ENCODE measurements around the gene FOSL1. TPM values are rescaled to one million over a fixed set of nuclear protein-coding genes. Genes with fewer than 3 reads are reported as not detected.

Gene FOSL1
- total and polyA plus RNA-seq, 11 donors: 0.22 to 48.1 (median 1.5) TPM

DNA sequence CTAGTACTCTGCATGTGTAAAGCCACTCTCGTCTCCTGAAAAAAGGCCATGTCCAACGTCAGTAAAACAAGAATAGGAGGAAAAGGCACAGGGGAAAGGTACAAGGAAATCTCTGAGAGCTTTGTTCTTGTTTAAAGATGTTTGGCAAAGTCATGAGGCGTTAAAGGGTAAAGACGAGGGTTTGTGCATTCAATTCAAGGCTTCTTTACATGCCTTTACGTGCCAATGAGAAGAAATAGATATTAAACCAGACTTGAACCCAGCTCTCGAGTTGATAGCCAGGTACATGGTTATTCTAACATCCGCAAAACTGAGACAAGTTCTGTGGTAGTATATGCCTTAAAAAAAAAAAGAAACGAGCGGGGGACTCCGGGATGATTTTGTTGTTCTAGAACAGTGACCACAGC, 41.5 kb downstream of the FOSL1 start:
- ATAC-seq: no peak

GRCh38 chr11:65857853-65858680, 42.1 kb downstream of the FOSL1 start, which contains the start of gene CFL1:
TSS of gene CFL1 (minus strand) at chr11:65858180. CDS start at chr11:65858099, 81 bp downstream.
- Histone ChIP-seq H3K4me1 (peaks cover 0 to 57% (median 32%) of the 10 kb centered on the region in 12 donors), H3K27me3 (no peaks in the 10 kb centered on the region), H3K9me3 (no peaks in the 10 kb centered on the region), H3K36me3 (peaks cover 0 to 51% (median 48%) of the 10 kb centered on the region in 9 donors), H3K4me3 (peak within 1 kb of the TSS; percentile 74 to 100 (median 94)), H3K27ac (peak within 1 kb of the TSS; percentile 94 to 99 (median 98))
- ATAC-seq (peak; percentile 71 to 80 (median 76)), DNase-seq (peak; percentile 99)
- 0 to 1% (median 0%) methylated on average over 54 to 92 of the region's 92 CpGs for WGBS, 4 donors
- intact Hi-C loops (cut with DNase I): loop anchor here in 3 of 10 donors (1.0 to 10.0 kb wide), 6 partner anchors 15 to 407 kb away; partner anchors contain the start of genes EFEMP2 (in 2 of the 3), FIBP (in 2 of the 3), PCNX3 (in 1 of the 3) and RAB1B (in 1 of the 3)
- TF ChIP-seq CTCF (IDR thresholded peaks at IDR 0.05) (peak in 1 of 12 donors; percentile 1), POLR2A (IDR thresholded peaks at IDR 0.05) (peak; percentile 59 to 98)

More for the DNA sequence above, 41.5 kb downstream of the FOSL1 start:
- Histone ChIP-seq H3K4me3 (peak overlapping the region; percentile 32 to 100 (median 92)), H3K36me3 (peaks cover 0 to 51% (median 48%) of the 10 kb centered on the region in 9 donors), H3K27me3 (no peaks in the 10 kb centered on the region), H3K9me3 (no peaks in the 10 kb centered on the region), H3K4me1 (peaks cover 0 to 57% (median 32%) of the 10 kb centered on the region in 12 donors), H3K27ac (peak overlapping the region; percentile 94 to 99 (median 98))
- intact Hi-C loops (cut with DNase I): loop anchor here in 4 of 10 donors (1.0 to 10.0 kb wide), 6 partner anchors 14 to 406 kb away; partner anchors contain the start of genes FIBP (in 3 of the 4), EFEMP2 (in 2 of the 4), PCNX3 (in 1 of the 4) and RAB1B (in 1 of the 4)
- no peak for DNase-seq
- 0 to 1% (median 0%) methylated on average over 10 of the region's 10 CpGs for WGBS, 4 donors
- TF ChIP-seq CTCF (IDR thresholded peaks at IDR 0.05) (no peak), POLR2A (IDR thresholded peaks at IDR 0.05) (no peak)

DNA sequence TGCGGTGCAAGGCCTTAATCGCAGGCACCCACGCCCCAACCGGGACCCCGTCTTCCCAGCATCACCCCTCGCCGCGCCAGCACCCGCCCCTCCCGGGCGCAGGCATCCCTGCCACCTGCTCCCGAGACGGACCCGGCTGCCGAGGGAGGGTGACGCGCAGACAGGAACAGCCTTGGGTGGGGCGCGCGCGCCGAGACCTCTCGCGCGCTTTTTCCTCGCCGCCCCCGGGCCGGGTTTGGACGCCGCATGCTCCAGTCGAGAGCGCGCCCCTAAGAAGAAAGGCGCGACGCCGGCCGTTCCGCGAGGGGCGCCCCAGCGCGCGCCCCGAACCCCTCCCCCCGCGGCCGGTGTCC, 42.7 kb downstream of the FOSL1 start:
- H3K4me3 ChIP-seq: peak overlapping the region; percentile 74 to 100 (median 94)
- H3K27ac ChIP-seq: peak overlapping the region; percentile 94 to 99 (median 98)
- TF ChIP-seq POLR2A (IDR thresholded peaks at IDR 0.05) (no peak), CTCF (IDR thresholded peaks at IDR 0.05) (peak in 1 of 12 donors; percentile 4)
- intact Hi-C loops (cut with DNase I): loop anchor here in 2 of 10 donors (5.0 to 10.0 kb wide), 3 partner anchors 195 to 407 kb away; partner anchors contain the start of genes PCNX3 (in 1 of the 2), RAB1B (in 1 of the 2) and RELA (in 1 of the 2)
- no peaks in the 10 kb centered on the region for H3K27me3 ChIP-seq
- ATAC-seq: no peak
- 0% methylated on average over 6 to 49 of the region's 49 CpGs; no CpG with 5 or more reads in 1 of the 4 donors for WGBS, 4 donors
- no peaks in the 10 kb centered on the region for H3K9me3 ChIP-seq
- peak in 1 of 5 donors; percentile 51 for DNase-seq
- peaks cover 0 to 55% (median 32%) of the 10 kb centered on the region in 12 donors for H3K4me1 ChIP-seq
- H3K36me3 ChIP-seq: peaks cover 0 to 51% (median 48%) of the 10 kb centered on the region in 9 donors

Data from heart left ventricle (tissue), 16 donors.